A204.1 (cell line): ENCODE data around the gene WAC.

Source experiments
- FAIRE-seq: peaks from 2 replicates; lab custom pipeline; 2012; peaks lifted over from hg19 to GRCh38; lab: Jason Lieb, UNC

Gene WAC

DNA sequence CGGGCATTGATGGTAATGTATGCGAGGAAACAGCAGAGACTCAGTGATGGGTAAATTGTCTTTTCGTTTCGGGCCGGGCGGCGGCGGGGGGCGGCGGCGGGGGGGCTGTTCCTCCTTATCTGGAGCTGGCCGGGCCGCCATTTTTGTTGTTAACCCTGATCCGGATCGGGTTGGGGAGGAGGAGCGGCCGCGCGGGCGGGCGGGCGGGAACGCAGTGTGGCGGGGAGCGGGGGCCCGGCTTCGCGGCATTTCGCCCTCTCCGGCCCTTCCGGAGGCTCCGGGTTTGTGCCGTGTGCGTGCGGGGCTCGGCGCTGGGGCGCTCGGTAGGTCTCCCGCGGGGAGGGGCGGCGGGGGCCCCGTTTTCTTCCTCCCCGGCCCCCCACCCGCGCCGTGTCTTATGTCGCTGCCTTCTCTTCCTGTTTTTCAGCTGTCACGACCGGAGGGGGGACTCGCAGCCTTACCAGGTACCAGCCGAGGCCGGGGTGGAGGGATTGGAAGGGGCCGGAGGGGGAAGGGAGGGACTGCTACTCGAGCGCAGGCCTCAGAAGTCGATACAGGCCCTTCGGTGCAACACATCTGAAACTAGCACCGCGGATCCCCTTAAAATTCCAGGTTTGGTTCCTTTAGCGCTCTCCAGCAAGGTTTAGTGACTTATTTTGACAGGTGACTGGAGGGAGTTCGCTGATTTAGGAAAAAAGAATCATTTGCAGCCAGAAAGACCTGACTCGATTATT is 820 bp downstream of the WAC start:
- no peak for FAIRE-seq

DNA sequence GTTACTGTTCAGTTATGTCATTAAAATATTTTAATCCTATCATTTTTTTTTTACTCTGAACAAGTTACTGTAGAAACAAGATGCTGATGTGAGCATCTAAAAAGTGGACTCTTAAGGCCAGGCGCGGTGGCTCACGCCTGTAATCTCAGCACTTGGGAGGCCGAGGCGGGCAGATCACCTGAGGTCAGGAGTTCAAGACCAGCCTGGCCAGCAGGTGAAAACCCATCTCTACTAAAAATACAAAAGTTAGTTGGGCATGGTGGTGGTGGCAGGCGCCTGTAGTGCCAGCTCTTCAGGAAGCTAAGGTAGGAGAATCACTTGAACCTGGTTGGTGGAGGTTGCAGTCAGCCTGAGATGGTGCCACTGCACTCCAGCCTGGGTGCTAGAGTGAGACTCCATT is 2.9 kb downstream of the WAC start:
- FAIRE-seq: no peak

DNA sequence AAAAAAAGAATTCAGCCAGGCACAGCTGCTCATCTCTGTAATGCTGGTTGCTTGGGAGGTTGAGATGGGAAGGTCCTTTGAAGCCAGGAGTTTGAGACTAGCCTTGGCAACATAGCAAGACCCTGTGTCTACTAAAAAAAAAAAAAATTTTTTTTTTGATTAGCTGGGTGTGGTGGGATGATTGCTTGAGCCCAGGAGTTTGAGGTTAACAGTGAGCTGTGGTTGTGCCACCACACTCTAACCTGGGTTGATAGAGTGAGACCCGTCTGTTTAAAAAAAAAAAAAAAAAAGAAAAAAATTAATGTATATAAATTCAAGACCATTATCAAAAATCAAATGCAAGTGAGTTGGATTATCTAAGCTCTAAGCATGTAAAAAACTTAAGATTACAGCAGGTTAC is 5.7 kb downstream of the WAC start:
- no peak for FAIRE-seq

DNA sequence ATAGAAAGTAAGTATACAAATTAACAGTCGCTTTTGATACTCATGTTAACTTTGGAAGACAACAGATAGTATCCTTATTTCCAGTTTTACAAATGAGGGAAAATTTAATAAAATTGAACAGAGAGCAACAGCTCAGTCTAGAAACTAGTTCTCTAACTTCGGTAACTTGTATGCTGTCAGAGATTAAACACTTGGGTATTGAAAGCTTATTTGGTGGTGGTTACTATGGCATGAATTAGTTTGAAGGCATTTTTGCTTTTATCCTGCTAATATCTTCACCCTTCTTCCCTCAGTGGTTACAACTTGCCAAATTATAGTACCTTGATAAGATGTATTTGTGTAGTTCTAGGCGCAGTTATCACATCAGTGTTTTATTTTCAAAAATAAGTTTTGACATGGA is 7.2 kb downstream of the WAC start:
- no peak for FAIRE-seq

DNA sequence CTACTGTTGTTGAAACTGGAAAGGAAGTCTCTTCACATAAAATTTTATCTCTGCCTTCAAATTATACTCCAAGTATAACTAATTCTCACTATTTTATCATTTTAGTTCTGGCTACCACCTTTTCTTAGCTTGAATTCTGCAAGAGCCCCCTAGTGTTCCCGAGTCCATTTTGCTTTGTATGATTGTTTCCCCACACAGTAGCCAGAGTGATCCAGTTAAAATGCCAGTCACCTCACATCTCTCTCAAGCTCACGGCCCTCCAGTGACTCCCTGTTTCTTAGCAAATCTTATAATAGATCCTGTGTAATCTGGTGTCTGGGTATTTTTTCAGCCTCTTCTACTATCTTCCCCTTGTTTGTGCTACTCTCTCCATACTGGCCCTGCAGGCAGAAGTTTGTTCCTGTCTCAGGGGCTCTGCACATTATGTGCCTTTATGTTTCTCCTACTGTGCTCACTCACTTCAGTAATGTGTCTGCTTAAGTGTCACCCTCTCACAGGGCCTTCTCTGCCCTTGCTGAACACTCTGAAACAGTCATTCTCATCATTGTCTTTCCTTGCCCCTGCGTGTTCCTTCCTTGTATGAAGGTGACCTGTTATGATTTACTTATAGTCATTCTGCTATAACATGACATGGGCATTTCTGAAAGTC is 8.9 kb downstream of the WAC start:
- no peak for FAIRE-seq

DNA sequence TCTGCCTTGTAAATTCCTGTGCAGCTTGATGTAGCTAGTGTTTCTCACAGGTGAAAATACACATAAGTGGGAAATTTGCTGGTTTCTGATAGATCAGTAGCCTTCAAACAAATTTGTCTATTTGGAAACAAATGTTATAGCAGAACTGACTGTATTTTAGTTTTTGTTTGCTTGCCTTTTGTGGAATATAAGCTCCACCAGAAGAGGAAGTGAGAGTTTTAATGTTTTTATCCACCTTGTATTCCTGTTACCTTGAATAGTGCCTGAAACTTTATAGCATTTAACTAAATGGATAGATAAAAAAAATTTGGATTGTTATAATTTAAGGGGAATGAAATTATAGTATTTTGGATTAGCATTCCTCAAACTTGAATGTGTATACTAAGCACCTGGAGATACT is 9.8 kb downstream of the WAC start:
- FAIRE-seq: no peak

DNA sequence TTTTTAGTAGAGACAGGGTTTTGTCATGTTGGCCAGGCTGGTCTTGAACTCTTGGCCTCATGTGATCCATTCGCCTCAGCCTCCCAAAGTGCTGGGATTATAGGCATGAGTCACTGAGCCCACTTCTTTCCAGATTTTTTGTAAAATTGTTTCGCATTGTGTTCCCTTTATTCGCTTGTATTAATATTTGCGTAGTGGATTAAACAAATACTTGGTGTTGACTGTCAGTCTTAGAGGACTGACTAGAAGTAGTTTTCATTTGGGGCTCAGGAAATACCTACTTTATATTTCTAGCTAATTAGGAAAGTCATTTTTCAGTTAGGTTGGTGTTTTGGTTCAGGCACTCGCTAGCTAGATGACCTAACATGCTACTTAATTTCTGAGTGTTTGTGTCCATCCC is 11.1 kb downstream of the WAC start:
- no peak for FAIRE-seq

DNA sequence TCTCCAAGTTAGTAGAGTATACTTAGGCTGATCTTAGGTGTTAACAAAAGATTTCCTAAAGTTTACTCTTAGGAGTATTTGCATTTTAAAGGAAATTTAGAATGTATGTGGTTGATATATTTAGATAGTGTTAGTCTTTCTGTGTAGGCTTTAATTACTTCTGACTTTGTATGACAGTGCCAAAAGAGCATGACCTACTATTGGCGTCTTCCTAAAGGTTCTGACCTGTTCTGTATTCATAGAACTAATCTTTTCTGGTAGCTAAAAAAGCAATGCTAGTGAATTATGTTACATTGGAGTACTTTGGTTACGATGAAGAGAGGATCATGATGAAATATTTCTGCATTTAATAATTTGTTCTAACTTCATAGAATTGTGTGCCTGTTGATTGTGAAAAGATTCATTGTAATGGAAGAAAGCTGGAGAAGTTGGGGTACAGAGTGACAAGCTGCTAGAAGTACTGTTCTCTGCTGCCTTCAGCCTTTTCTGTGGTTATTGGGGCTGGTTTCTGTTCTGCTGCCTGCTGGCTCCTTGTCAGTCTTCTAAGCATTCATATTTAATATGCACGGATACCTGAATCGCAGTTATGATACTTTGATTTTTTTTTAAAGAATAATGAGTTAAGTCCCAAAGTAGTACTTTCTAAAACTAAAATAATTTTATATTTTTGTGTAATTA is 13.2 kb downstream of the WAC start:
- FAIRE-seq: no peak

DNA sequence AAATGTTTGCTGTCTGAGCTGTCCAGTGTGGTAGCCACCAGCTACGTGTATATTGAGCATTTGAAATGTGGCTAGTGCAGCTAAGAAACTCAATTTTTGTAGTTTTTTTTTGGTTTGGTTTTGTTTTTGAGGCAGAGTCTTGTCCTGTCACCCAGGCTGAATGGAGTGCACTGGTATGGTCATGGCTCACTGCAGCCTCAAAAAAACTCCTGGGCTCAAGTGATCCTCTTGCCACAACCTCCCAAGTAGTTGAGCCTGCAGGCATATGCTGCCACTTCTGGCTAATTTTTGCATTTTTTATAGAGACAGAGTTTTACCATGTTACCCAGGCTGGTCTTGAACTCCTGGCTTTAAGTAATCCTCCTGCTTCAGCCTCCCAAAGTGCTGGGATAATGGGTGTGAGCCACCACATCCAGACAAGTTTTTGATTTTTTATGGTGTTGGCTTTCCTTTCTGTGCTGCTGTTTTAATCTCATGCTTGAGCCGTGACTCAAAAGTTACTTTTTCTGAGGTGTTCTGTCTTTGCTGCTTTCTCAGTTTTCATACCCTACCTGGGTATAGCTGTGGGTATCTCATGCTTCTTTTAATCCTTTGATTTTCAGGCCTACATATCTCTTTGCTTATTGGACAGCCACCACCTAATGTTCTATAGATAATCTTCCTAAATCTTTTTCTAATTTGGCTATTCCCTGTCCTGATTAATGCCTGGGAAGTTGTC is 16.0 kb downstream of the WAC start:
- no peak for FAIRE-seq

DNA sequence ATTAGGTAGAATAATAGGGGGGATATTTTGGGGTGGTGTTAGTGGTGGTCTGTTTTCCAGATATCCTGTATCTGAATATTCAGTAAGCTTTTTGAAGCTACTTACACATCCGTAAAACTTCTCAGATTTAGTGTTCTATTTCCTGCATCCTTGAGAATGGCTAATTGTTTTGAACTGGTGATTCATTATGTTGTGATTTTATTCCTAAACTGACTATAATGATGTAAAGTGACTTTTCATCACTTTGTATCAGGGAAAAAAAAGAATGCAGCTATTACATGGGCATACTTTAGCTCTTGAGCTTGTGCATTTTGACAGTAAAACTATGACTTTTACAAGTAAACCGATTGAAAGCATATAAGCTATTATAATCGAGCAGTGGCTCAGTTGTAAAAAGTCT is 18.2 kb downstream of the WAC start:
- no peak for FAIRE-seq

DNA sequence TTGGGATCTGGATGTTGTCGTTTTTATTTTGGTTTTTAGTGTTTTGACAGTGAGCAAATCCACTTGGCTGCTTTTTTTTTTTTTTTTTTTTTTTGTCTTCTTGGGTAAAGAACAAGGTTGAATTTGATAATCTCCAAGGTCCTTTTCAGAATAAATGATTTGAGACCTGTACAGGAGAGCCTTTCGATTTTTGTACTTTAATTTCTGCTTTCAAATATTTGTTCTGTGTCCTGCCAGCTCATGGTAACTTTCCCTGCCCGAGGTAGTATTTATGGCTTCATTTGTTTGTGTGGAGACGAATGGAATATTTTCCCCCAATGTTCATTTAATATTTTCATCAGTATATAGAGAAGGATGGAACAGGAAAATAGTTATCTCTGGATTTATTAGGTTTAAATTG is 19.9 kb downstream of the WAC start:
- FAIRE-seq: no peak

DNA sequence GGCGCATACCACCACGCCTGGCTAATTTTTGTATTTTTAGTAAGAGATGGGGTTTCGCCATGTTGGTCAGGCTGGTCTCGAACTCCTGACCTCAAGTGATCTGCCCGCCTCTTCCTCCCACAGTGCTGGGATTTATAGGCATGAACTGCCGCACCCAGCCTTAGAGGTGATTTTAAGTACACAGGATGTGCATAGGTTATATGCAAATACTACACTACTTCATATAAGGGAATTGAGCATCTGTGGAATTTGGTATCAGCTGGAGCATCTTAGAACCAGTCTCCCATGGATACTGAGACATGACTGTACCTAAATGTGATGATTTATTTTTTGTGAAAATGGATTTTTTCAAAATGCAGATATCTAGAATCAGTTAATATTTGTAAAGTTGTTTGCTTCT is 21.1 kb downstream of the WAC start:
- no peak for FAIRE-seq

DNA sequence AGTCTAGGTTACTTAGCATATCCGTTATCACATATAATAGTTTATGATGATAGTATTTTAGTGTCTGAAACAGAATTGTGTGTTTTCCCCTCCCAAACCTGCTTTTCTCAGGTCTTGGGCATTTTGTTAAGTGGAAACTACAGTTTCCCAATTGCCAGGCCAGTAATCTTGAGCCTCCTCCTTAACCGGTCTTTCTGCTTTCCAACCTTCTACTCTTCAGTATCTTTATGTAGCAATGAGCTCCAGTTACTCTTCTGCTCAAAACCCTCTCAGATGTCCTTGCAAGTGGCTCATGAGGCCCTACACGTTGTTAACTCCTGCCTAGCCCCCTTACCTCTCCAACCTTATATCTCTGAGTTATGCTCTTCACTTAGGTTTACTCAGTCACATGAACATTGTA is 22.0 kb downstream of the WAC start:
- FAIRE-seq: no peak

DNA sequence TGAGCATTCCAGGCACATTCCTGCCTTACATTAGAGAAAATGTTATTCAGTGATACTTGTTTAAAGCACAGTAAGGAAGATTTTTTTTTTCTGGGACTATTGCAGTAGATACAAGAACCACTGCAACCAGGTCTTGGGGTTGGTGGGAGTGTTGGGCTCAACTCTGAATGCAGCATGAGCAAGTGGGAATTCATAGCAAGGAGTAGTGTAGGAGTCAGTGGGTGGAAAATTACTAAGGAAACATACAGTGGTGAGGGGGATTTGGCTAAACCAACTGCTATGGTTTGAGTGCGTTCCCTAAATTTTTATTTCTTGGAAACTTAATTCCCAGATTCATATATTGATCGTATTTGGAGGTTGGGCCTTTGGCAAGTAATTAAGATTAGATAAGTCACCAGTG is 22.4 kb downstream of the WAC start:
- no peak for FAIRE-seq

DNA sequence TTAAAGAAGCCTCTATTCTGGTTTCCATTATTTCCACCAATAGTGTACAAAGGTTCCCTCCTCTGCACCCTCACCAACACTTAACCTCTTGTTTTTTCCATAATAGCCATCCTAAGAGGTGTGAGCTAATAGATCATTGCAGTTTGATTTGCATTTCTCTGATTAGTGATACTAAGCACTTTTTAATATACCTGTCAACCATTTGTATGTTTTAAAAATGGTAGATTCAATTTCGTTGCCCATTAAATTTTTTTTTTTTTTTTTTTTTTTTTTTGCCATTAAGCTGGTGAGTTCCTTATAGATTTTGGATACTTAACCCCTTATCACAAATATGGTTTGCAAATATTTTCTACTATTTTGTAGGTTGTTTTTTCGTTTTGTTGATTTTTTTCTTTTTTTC is 23.2 kb downstream of the WAC start:
- peak; percentile 25 for FAIRE-seq

DNA sequence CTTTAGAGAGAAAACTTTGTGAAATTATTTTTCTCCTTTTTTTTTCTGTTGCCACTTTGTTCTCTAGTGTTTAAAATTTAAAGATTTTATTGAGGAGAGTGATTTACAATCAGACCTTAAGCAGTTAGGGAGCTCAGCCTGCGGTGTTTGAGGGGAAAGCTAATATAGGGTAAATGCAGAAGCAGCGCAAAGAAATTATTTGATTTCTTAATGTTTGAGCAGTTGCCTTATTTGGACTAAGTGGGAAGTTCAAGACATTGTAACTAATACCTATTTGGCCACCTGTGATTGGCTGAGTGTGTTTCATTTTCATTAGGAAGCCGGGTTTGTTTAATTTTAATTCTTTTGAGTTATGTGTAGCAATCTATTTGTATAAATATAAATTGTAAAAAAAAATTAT is 25.3 kb downstream of the WAC start:
- FAIRE-seq: no peak

DNA sequence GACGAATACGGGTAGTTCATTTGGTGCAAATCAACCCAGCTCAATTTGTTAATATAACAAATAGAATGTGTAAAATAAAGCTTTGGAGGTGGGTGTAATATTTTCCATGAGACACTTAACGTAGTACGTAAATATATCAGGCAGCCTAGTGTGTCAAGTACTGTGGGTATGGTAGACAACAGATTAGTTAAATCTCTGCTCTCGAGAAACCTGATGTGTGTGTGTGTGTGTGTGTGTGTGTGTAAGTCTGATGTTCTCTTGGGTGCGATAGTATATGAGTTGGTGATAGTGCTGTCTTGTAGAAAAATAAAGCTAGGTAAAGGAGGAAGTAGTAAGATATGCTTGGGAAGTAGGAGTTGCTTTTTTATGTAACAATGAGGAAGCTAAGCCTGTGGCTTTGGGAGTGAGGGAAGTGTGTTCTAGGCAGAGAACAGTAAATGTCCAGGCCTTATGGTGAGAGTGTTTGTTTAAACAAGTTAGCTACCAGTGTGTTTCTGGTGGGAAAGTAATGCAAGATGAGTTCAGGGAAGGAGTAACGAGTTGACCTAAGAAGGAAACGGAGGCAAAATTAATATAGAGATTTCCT is 26.1 kb downstream of the WAC start:
- no peak for FAIRE-seq

DNA sequence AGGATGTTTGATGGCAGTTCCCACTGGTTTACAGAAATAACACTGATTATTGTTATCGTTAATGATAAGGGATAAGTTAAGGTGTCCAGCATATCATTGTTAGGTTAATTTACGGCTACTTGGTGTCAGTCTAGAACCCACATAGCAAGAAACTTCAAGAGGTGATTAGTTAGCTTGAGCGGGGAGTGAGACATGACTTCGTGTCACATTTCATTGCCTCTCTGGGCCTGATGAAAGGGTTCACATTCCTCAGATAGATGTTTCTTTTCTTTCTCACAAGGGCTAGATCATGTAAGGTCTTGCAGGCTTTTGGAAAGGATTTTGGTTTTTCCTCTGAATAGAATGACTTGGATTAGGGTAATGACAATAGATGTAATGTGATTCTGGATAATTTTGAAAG is 26.7 kb downstream of the WAC start:
- no peak for FAIRE-seq

DNA sequence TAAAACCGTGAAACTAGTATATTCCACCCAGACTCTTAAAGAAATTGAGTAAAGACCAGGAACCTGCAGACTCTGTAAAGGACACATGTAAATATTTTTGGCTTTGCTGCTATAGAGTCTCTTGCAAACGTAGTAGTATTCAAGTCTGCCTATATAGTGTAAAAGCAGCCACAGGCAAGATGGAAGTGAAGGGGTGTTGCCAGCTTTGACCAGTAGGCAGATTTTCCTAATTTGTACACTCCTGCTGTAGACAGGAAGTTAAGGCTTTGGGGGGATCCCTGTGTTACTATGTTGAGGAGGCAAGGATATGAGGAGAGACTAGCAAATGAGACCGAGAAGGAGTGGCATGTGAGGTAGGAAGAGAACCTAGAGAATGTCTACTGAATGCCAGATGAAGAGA is 27.7 kb downstream of the WAC start:
- FAIRE-seq: no peak

DNA sequence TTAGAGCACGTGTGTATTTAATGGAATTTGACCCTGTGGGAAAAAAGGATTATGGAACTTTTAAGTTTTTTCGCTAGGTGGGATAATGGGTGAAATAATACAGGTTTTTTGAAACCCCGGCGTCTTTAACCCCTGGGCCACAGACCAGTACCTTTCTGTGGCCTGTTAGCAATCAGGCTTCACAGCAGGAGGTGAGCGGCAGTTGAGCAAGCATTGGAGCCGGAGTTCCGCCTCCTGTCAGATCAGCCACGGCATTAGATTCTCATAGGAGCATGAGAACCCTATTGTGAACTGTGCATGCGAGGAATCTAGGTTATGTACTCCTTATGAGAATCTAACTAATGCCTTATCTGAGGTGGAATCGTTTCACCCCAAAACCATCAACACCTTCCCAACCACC is 28.6 kb downstream of the WAC start:
- no peak for FAIRE-seq

DNA sequence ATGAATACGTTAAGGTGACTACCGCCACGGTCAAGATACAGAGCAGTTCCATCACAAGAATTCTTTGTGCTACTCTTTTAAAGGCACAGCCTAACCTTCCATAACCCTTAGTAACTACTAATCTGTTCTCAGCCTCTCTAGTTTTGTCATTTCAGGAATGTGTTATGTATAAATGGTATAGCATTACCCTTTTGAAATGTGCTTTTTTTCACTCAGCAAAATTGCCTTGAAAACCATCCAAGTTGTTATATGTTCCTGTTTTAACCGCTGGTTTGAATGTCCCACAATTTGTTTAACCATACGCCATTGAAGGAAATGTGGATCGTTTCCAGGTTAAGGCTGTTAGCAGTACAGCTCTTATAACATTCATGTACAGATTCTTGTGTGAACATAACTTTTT is 32.0 kb downstream of the WAC start:
- FAIRE-seq: no peak

DNA sequence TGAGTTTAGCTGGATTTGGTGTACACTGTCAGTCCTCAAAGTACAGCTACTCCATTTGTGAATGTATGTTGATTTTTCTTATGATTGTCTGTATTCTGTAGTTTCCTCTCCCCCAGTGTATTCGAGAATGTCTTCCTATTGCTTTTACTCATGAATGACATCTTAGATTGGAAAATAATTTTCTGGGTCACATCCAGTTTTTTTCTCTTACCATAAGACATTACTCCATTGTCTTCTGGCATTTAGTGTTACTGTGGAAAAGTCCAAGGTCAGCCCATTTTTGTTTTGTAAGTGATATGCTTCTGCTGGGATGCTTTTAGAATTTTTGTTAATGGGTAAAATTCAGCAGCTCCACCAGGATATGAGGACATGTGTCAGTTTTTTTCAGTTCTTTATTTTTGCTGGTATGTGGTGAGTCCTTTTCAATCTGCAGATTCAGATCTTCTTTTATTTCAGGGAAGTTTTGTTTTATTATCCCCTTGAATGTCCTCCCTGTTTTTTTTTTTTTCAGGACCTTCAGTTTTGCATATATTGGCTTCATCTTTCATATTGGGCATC is 33.6 kb downstream of the WAC start:
- FAIRE-seq: no peak
